Rectal smooth muscle tissue (tissue), 1 donor: ENCODE results near the gene STARD4.

Experiments used
- H3K27ac ChIP-seq: one replicate; pipeline ENCODE4 v1.7.0; 2013; ENCODE audit warnings: low read depth, low read length, inconsistent platforms
- H3K27me3 ChIP-seq: one replicate; pipeline ENCODE4 v1.7.0; 2013; ENCODE audit warnings: low read length; ENCODE audit not compliant: control insufficient read depth, insufficient read depth
- H3K36me3 ChIP-seq: one replicate; pipeline ENCODE4 v1.7.0; 2013; ENCODE audit warnings: low read length; ENCODE audit not compliant: control insufficient read depth, insufficient read depth
- H3K4me1 ChIP-seq: one replicate; pipeline ENCODE4 v1.7.0; 2013; ENCODE audit warnings: low read length; ENCODE audit not compliant: control insufficient read depth, insufficient read depth
- H3K4me3 ChIP-seq: one replicate; pipeline ENCODE4 v1.7.0; 2013; ENCODE audit warnings: low read length
- H3K9ac ChIP-seq: one replicate; pipeline ENCODE4 v1.7.0; 2013; ENCODE audit warnings: low read length

STARD4 gene

DNA sequence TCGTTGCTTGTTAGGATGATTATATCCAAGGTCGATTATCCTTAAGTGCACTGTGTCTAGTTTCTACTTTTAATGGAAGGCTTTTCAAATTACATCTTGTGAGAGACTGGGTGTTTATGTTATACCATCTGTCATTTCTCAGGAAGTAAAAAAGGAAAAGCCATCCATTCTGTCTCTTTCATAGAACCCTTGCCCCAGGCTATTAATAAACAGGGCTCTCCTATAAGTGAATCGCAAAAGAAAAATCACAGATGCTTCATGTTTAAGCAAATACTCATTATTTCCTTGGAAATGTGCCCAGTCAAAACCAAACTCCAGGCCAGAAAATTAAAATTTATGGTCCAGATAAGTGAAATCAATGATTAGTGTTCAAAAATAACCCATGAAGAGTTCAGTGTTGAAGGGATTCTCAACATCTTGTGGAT, 58.1 kb downstream of the STARD4 start:
- H3K9ac ChIP-seq = no peak overlapping the region
- H3K27ac ChIP-seq = no peak overlapping the region
- H3K4me1 ChIP-seq = no peaks in the 10 kb centered on the region
- H3K36me3 ChIP-seq = no peaks in the 10 kb centered on the region
- H3K27me3 ChIP-seq = no peaks in the 10 kb centered on the region
- no peak overlapping the region for H3K4me3 ChIP-seq

- Histone ChIP-seq H3K4me3 (no peak overlapping the region), H3K27me3 (no peaks in the 10 kb centered on the region), H3K36me3 (no peaks in the 10 kb centered on the region), H3K4me1 (no peaks in the 10 kb centered on the region), H3K27ac (no peak overlapping the region), H3K9ac (no peak overlapping the region)
These were observed 58.6 kb downstream of the STARD4 start for GRCh38 chr5:111453747-111454146.

DNA sequence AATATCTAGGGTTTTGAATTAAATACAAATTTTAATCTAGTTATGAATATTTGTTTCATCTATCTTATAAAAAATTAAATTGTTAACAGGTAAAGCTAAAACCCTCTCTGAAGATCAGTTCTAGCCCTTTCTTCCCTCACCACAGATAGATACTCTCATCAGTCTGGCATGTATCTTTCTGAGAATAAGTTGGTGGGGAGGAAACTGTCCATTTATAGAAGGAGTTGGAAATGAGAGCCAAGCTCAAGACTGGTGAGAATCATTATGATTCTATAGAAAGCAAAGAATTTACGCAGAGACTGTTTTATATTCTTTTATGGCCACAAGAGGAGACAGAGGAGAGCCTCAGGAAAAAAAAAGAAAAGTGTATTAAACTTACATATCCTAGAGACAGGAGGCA, 59.0 kb downstream of the STARD4 start:
- H3K4me3 ChIP-seq = no peak overlapping the region
- no peaks in the 10 kb centered on the region for H3K36me3 ChIP-seq
- no peaks in the 10 kb centered on the region for H3K27me3 ChIP-seq
- no peaks in the 10 kb centered on the region for H3K4me1 ChIP-seq
- no peak overlapping the region for H3K27ac ChIP-seq
- no peak overlapping the region for H3K9ac ChIP-seq

- Histone ChIP-seq H3K36me3 (no peaks in the 10 kb centered on the region), H3K9ac (no peak overlapping the region), H3K4me3 (no peak overlapping the region), H3K27me3 (no peaks in the 10 kb centered on the region), H3K27ac (no peak overlapping the region), H3K4me1 (no peaks in the 10 kb centered on the region)
These were observed 64.5 kb downstream of the STARD4 start for GRCh38 chr5:111447822-111448221.

- no peaks in the 10 kb centered on the region for H3K36me3 ChIP-seq
- H3K9ac ChIP-seq = no peak overlapping the region
- H3K27ac ChIP-seq = no peak overlapping the region
- H3K4me1 ChIP-seq = no peaks in the 10 kb centered on the region
- H3K4me3 ChIP-seq = no peak overlapping the region
- H3K27me3 ChIP-seq = no peaks in the 10 kb centered on the region
These were observed 65.2 kb downstream of the STARD4 start for GRCh38 chr5:111447099-111447498.
